BJ (cell line): ENCODE data around the gene SUPT7L. TPM values are rescaled to one million over a fixed set of nuclear protein-coding genes. Genes with fewer than 3 reads are reported as not detected.
"Not testable (repeated sequence)": the region's sequence is repeated elsewhere in the genome, so short reads cannot be mapped to it uniquely, and the experiment has no call there.

Experiments used
- CTCF ChIA-PET: fragments of 350-600 bp; formaldehyde crosslinking; extraction: SDS; loops from one replicate; lab custom pipeline; 2021; ENCODE audit warnings: antibody characterized with exemption, inconsistent platforms; lab: Yijun Ruan, JAX
- POLR2A ChIA-PET: fragments of 300-600 bp; sonication (Branson Sonifier 250); formaldehyde crosslinking; extraction: SDS; loops from one replicate; lab custom pipeline; 2021; ENCODE audit warnings: antibody characterized with exemption; lab: Charles Lee
- DNase-seq: peaks from one replicate; pipeline ENCODE4 v3.0.0-alpha.2; 2011; ENCODE audit warnings: low read depth
- H3K27me3 ChIP-seq: 2 replicates; pipeline ENCODE4 v1.6.0; 2011; ENCODE audit warnings: low read length; ENCODE audit not compliant: control insufficient read depth, insufficient read depth
- H3K36me3 ChIP-seq: 2 replicates; pipeline ENCODE4 v1.5.1; 2011; ENCODE audit warnings: low read length; ENCODE audit not compliant: control insufficient read depth, insufficient read depth
- H3K4me3 ChIP-seq: 2 replicates; pipeline ENCODE4 v1.5.1; 2011; ENCODE audit warnings: low read depth, mild to moderate bottlenecking, control low read depth, low read length
- CTCF ChIP-seq: IDR thresholded peaks from 2 replicates; pipeline ENCODE4 v1.5.1; 2011; ENCODE audit warnings: low read depth, mild to moderate bottlenecking, control low read depth, inconsistent platforms, low read length, moderate library complexity; ENCODE audit not compliant: insufficient read depth
- polyA plus RNA-seq: library from polyadenylated mRNA; depleted of rRNA; stranded (reverse); fragments of >200 nt; gene quantifications from 2 replicates; pipeline ENCODE4 v1.2.3, GENCODE V29; 2011

The SUPT7L gene
- polyA plus RNA-seq, 1 experiment, result 52.0 TPM

GRCh38 chr2:27628767-27629709 lies 34.4 kb downstream of the SUPT7L start, which contains the start of the genes CCDC121 and GPN1:
TSS of gene CCDC121 (minus strand) at chr2:27629012. CDS start at chr2:27627799, 1,213 bp downstream.
TSS of gene GPN1 (plus strand) at chr2:27629050. CDS start at chr2:27629059, 9 bp downstream.
- ChIA-PET POLR2A (interaction anchor here (0.6 to 0.7 kb wide), 2 partner anchors 249 to 259 kb away, joined by 3 read pairs; no protein-coding TSS in a partner anchor), CTCF (interaction anchor here (1.2 kb wide), 1 partner anchor 55 kb away, joined by 3 read pairs; no protein-coding TSS in a partner anchor)
- TF ChIP-seq CTCF, result no peak
- no peaks in the 10 kb centered on the region for H3K27me3 ChIP-seq
- H3K4me3 ChIP-seq, result peak within 1 kb of the TSS; percentile 69
- H3K36me3 ChIP-seq, result no peaks in the 10 kb centered on the region
- DNase-seq, result peak; percentile 73

GRCh38 chr2:27627963-27628766 lies 35.2 kb downstream of the SUPT7L start:
- Histone ChIP-seq H3K4me3 (peak overlapping the region; percentile 69), H3K27me3 (no peaks in the 10 kb centered on the region), H3K36me3 (no peaks in the 10 kb centered on the region)
- peak; percentile 63 for DNase-seq
- ChIA-PET POLR2A (interaction anchor here (0.6 to 0.7 kb wide), 2 partner anchors 248 to 258 kb away, joined by 3 read pairs; no protein-coding TSS in a partner anchor), CTCF (interaction anchor here (0.8 to 1.2 kb wide), 3 partner anchors 12 to 134 kb away, joined by 3 read pairs; no protein-coding TSS in a partner anchor)
- TF ChIP-seq CTCF, result no peak

- CTCF ChIA-PET, result not testable (repeated sequence)
These were observed 36.5 kb downstream of the SUPT7L start for GRCh38 chr2:27626921-27627320.

GRCh38 chr2:27626323-27626722 lies 37.1 kb downstream of the SUPT7L start:
- H3K36me3 ChIP-seq, H3K4me3 ChIP-seq, CTCF ChIA-PET, H3K27me3 ChIP-seq, POLR2A ChIA-PET, DNase-seq: not testable (repeated sequence)

More at GRCh38 chr2:27626921-27627320, 36.5 kb downstream of the SUPT7L start:
- H3K36me3 ChIP-seq, H3K27me3 ChIP-seq, DNase-seq, H3K4me3 ChIP-seq, POLR2A ChIA-PET: not testable (repeated sequence)

GRCh38 chr2:27624943-27625342 lies 38.5 kb downstream of the SUPT7L start:
- no peak overlapping the region for H3K4me3 ChIP-seq
- no peak for DNase-seq
- H3K27me3 ChIP-seq, result no peaks in the 10 kb centered on the region
- ChIA-PET CTCF (no interaction called here), POLR2A (no interaction called here)
- no peak for TF ChIP-seq CTCF
- peaks cover 4% of the 10 kb centered on the region; the same call in 1 of the 2 replicates for H3K36me3 ChIP-seq
